Activated CD8-positive, alpha-beta T cell treated with anti-CD3 and anti-CD28 coated beads, Interleukin-2, amount 10 ng/mL, durations not matched to agents 7 days and 5 days (primary cell): ENCODE data around the gene CISTR. TPM values are rescaled to one million over a fixed set of nuclear protein-coding genes. Genes with fewer than 3 reads are reported as not detected.
"Not testable (repeated sequence)": the region's sequence is repeated elsewhere in the genome, so short reads cannot be mapped to it uniquely, and the experiment has no call there.

Experiments
- ATAC-seq: fragments of 150-1000 bp; cut with Tn5 transposase; one replicate; pipeline ENCODE4 v1.10.0; 2021; ENCODE audit warnings: moderate library complexity
- CTCF ChIA-PET: fragments of 350-600 bp; sonication (Branson Sonifier 250); formaldehyde crosslinking; loops from one replicate; lab custom pipeline; 2021; ENCODE audit warnings: antibody characterized with exemption; lab: Charles Lee
- POLR2A ChIA-PET: fragments of 350-600 bp; sonication (Branson Sonifier 250); formaldehyde crosslinking; loops from one replicate; lab custom pipeline; 2021; ENCODE audit warnings: antibody characterized with exemption; lab: Charles Lee
- DNase-seq: peaks from one replicate; pipeline ENCODE4 v3.0.0-alpha.2; 2020
- H3K27ac Mint-ChIP-seq: one replicate; pipeline ENCODE4 v1.8.0; 2021; ENCODE audit warnings: mild to moderate bottlenecking, mixed read lengths
- H3K27me3 Mint-ChIP-seq: one replicate; pipeline ENCODE4 v1.8.0; 2021; ENCODE audit warnings: low read depth, mixed read lengths
- H3K36me3 Mint-ChIP-seq: one replicate; pipeline ENCODE4 v1.8.0; 2021; ENCODE audit warnings: low read depth, mixed read lengths
- H3K4me1 Mint-ChIP-seq: one replicate; pipeline ENCODE4 v1.8.0; 2021; ENCODE audit warnings: low read depth, mixed read lengths
- H3K4me3 Mint-ChIP-seq: one replicate; pipeline ENCODE4 v1.8.0; 2021; ENCODE audit warnings: mild to moderate bottlenecking, mixed read lengths
- H3K9me3 Mint-ChIP-seq: one replicate; pipeline ENCODE4 v1.8.0; 2022; ENCODE audit warnings: mixed read lengths; ENCODE audit not compliant: insufficient read depth
- total RNA-seq, 2 experiments: library from RNA; stranded (reverse); gene quantifications; one replicate each; pipeline ENCODE4 v1.2.3, GENCODE V29; 2021

Gene CISTR
- total RNA-seq, 2 experiments from 2014 or later: not detected

- no peaks in the 10 kb centered on the region for H3K9me3 Mint-ChIP-seq
Measured at GRCh38 chr12:53780323-53780722, 28.5 kb upstream of the CISTR start.

DNA sequence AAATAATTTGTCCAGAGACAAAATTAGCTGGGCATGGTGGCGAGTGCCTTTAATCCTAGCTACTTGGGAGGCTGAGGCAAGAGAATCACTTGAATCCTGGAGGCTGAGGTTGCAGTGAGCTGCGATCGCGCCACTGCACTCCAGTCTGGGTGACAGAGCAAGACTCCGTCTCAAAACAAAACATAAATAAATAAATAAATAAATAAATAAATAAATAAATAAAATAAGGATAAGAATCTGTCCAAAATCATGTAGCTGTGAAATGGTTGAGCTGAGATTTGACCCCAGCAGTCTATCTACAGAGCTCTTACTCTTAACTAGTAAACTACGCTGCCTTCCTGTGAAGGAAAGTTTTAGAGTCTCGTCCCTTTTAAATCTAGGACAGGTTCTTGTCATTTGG lies 27.9 kb upstream of the CISTR start:
- CTCF ChIA-PET: interaction anchor here (1.0 to 1.4 kb wide), 3 partner anchors 9 to 38 kb away, joined by 3 to 5 read pairs (median 3); no protein-coding TSS in a partner anchor

More at GRCh38 chr12:53780323-53780722, 28.5 kb upstream of the CISTR start:
- Mint-ChIP-seq H3K27ac (no peak overlapping the region), H3K36me3 (no peaks in the 10 kb centered on the region), H3K4me1 (no peaks in the 10 kb centered on the region), H3K27me3 (peaks cover 53% of the 10 kb centered on the region), H3K4me3 (no peak overlapping the region)
- POLR2A ChIA-PET: no interaction called here
- DNase-seq (no peak), ATAC-seq (no peak)
- CTCF ChIA-PET: interaction anchor here (1.0 to 1.1 kb wide), 2 partner anchors 8 to 39 kb away, joined by 3 read pairs; no protein-coding TSS in a partner anchor

GRCh38 chr12:53777936-53778644 lies 26.3 kb upstream of the CISTR start:
- POLR2A ChIA-PET: no interaction called here
- Mint-ChIP-seq H3K27ac (no peak overlapping the region), H3K4me3 (no peak overlapping the region), H3K36me3 (no peaks in the 10 kb centered on the region), H3K27me3 (peaks cover 49% of the 10 kb centered on the region), H3K9me3 (no peaks in the 10 kb centered on the region), H3K4me1 (no peaks in the 10 kb centered on the region)
- no peak for DNase-seq
- ATAC-seq: no peak
- CTCF ChIA-PET: interaction anchor here (1.0 kb wide), 1 partner anchor 21 kb away, joined by 3 read pairs; no protein-coding TSS in a partner anchor

More for the DNA sequence above, 27.9 kb upstream of the CISTR start:
- H3K9me3 Mint-ChIP-seq, ATAC-seq, H3K36me3 Mint-ChIP-seq, H3K27ac Mint-ChIP-seq, H3K4me3 Mint-ChIP-seq, H3K4me1 Mint-ChIP-seq, DNase-seq, POLR2A ChIA-PET: not testable (repeated sequence)
- peaks cover 51% of the 10 kb centered on the region for H3K27me3 Mint-ChIP-seq

- Mint-ChIP-seq H3K27ac (no peak overlapping the region), H3K4me1 (no peaks in the 10 kb centered on the region), H3K36me3 (no peaks in the 10 kb centered on the region), H3K9me3 (no peaks in the 10 kb centered on the region), H3K27me3 (peaks cover 48% of the 10 kb centered on the region), H3K4me3 (no peak overlapping the region)
- DNase-seq (no peak), ATAC-seq (no peak)
- POLR2A ChIA-PET: no interaction called here
- CTCF ChIA-PET: interaction anchor here (1.0 to 1.3 kb wide), 2 partner anchors 20 to 75 kb away, joined by 3 to 4 read pairs; no protein-coding TSS in a partner anchor
Measured at GRCh38 chr12:53777412-53777811, 25.6 kb upstream of the CISTR start.

DNA sequence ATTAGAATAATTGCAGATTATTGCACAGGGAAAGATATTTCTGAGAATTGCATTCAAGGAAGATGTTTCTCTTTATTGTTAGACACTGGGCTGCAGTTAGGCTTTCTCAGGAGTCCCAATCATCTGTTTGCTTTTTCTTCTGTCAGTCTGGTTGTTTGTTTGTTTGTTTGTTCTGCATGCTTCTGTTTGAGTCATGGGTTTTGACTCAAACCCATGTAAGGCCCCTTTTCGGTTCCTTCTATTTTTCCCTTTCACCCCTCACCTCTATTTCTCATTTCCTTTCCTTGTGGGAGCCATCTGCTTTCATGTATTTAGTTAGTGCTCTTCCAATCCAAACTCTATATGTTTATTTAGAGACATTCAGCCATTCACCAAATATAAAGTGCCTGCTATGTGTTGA lies 25.1 kb upstream of the CISTR start:
- Mint-ChIP-seq H3K36me3 (no peaks in the 10 kb centered on the region), H3K27ac (no peak overlapping the region), H3K9me3 (no peaks in the 10 kb centered on the region), H3K4me1 (no peaks in the 10 kb centered on the region), H3K27me3 (peaks cover 49% of the 10 kb centered on the region), H3K4me3 (no peak overlapping the region)
- DNase-seq (no peak), ATAC-seq (no peak)
- CTCF ChIA-PET: interaction anchor here (1.3 kb wide), 1 partner anchor 75 kb away, joined by 4 read pairs; no protein-coding TSS in a partner anchor
- POLR2A ChIA-PET: no interaction called here

- peaks cover 48% of the 10 kb centered on the region for H3K27me3 Mint-ChIP-seq
- no peak overlapping the region for H3K4me3 Mint-ChIP-seq
- H3K9me3 Mint-ChIP-seq: no peaks in the 10 kb centered on the region
- no peak overlapping the region for H3K27ac Mint-ChIP-seq
- H3K36me3 Mint-ChIP-seq: no peaks in the 10 kb centered on the region
- no peak for DNase-seq
- CTCF ChIA-PET: no interaction called here
- no peaks in the 10 kb centered on the region for H3K4me1 Mint-ChIP-seq
- no peak for ATAC-seq
- POLR2A ChIA-PET: no interaction called here
Measured at GRCh38 chr12:53775478-53776145, 23.8 kb upstream of the CISTR start.

DNA sequence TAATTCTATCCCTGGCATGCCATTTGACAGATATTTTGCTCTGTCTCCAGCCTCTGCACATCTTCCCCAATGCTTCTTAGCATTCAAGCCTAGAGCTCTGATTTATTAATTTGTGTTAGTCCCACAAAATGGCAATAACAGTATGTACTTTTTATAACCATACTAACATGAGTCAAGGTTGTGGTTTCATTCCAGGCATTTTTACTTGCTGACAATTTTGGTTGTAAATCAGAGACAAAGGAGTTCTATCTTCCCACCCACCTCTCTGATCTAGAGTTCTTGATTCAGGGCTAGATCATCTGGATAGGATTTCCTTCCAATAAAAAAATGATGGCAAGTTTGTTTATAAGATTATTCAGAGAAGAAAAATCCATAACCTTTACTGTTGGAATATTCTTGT lies 18.5 kb upstream of the CISTR start:
- ATAC-seq (no peak), DNase-seq (no peak)
- Mint-ChIP-seq H3K4me1 (no peaks in the 10 kb centered on the region), H3K4me3 (no peak overlapping the region), H3K36me3 (no peaks in the 10 kb centered on the region), H3K27me3 (peaks cover 60% of the 10 kb centered on the region), H3K9me3 (no peaks in the 10 kb centered on the region), H3K27ac (no peak overlapping the region)
- ChIA-PET POLR2A (interaction anchor here (0.6 kb wide), 1 partner anchor 215 kb away, joined by 3 read pairs; no protein-coding TSS in a partner anchor), CTCF (interaction anchor here (1.4 kb wide), 1 partner anchor 26 kb away, joined by 3 read pairs; no protein-coding TSS in a partner anchor)

DNA sequence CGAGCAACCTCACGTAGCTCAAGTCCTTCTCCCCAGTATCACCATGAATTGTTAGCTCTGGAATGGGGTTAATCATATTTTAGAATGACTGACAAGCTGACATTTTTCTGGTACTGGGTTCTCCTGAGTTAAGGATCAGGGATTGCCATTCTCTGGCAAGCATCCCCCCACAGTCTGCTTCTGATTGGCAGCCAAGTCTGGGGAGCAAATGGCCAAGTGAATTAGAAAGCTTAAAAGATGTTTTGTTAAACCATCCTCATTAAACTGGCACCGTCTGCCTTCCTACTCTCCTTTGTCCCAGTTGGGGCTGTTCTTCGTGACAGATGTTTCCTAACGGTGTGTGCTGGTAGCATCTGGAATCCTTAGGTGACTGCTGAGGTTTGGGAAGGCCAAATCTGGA lies 17.2 kb upstream of the CISTR start:
- Mint-ChIP-seq H3K27ac (no peak overlapping the region), H3K4me3 (no peak overlapping the region), H3K36me3 (no peaks in the 10 kb centered on the region), H3K27me3 (peaks cover 64% of the 10 kb centered on the region), H3K9me3 (no peaks in the 10 kb centered on the region), H3K4me1 (no peaks in the 10 kb centered on the region)
- ChIA-PET POLR2A (no interaction called here), CTCF (interaction anchor here (0.9 to 1.6 kb wide), 5 partner anchors 12 to 219 kb away, joined by 3 to 10 read pairs (median 3); no protein-coding TSS in a partner anchor)
- no peak for DNase-seq
- ATAC-seq: no peak

DNA sequence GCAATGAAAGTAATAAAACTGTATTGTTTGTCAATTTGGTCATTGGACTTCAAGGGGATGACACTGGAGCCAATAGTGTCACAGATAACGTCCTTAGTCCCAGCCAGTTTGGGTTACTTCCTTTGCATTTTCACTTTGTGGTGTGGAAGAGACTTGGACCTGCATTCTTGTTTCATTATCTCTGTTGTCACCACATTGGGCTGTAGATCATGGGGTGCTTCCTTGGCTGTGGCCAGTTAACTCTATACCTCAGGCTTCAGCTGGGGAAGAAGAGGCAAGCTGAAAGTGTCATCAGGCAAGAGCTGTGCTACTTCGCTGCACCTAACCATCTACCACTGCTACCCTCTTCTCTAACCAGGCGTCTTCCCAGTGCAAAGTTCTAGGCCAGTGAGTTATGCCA lies 15.1 kb upstream of the CISTR start:
- Mint-ChIP-seq H3K9me3 (no peaks in the 10 kb centered on the region), H3K27me3 (peaks cover 64% of the 10 kb centered on the region), H3K27ac (no peak overlapping the region)

GRCh38 chr12:53765891-53766290 lies 14.1 kb upstream of the CISTR start:
- ChIA-PET CTCF (interaction anchor here (1.6 to 3.4 kb wide), 4 partner anchors 9 to 64 kb away, joined by 5 to 22 read pairs (median 11); partner anchors contain the start of gene CISTR), POLR2A (no interaction called here)

More for the DNA sequence above, 15.1 kb upstream of the CISTR start:
- no peaks in the 10 kb centered on the region for H3K4me1 Mint-ChIP-seq
- ChIA-PET CTCF (interaction anchor here (3.1 to 3.4 kb wide), 2 partner anchors 10 to 20 kb away, joined by 15 to 22 read pairs; no protein-coding TSS in a partner anchor), POLR2A (no interaction called here)
- ATAC-seq: no peak
- no peak for DNase-seq
- no peak overlapping the region for H3K4me3 Mint-ChIP-seq
- no peaks in the 10 kb centered on the region for H3K36me3 Mint-ChIP-seq

GRCh38 chr12:53764615-53765014 lies 12.8 kb upstream of the CISTR start:
- Mint-ChIP-seq H3K27ac (no peak overlapping the region), H3K27me3 (peaks cover 65% of the 10 kb centered on the region), H3K36me3 (no peaks in the 10 kb centered on the region), H3K9me3 (no peaks in the 10 kb centered on the region), H3K4me1 (no peaks in the 10 kb centered on the region), H3K4me3 (no peak overlapping the region)
- ChIA-PET POLR2A (no interaction called here), CTCF (interaction anchor here (0.6 to 3.4 kb wide), 8 partner anchors 8 to 849 kb away, joined by 3 to 22 read pairs (median 6); partner anchors contain the start of gene CISTR)
- ATAC-seq (no peak), DNase-seq (no peak)

More at GRCh38 chr12:53765891-53766290, 14.1 kb upstream of the CISTR start:
- H3K36me3 Mint-ChIP-seq: no peaks in the 10 kb centered on the region
- H3K4me1 Mint-ChIP-seq: no peaks in the 10 kb centered on the region
- no peak overlapping the region for H3K4me3 Mint-ChIP-seq
- no peak for DNase-seq
- H3K27ac Mint-ChIP-seq: no peak overlapping the region
- H3K27me3 Mint-ChIP-seq: peaks cover 62% of the 10 kb centered on the region
- ATAC-seq: no peak
- H3K9me3 Mint-ChIP-seq: no peaks in the 10 kb centered on the region
